Measurements from ENCODE around the gene SMYD1.

The SMYD1 gene

DNA sequence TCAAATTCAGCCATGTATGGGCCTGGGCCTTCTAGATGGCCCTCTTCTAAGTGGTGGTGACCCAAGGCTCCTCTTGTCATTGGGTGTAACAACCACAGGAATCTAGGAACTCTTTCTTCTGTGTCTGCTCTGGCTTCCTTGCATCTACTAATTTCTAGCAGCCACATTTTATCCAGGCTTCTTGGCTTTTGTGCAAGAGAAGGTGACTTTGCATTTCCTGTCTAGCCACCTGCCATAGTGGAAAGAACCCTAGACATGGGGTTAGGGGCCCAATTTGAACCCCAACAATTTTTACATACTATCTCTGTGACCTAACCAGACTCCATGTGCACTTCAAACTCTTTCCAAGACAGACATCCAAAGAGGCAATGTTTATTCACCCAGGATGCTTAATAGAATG, 25.1 kb downstream of the SMYD1 start:
- no peak for DNase-seq (ENCODE audit: low read depth)
- H3K4me3 ChIP-seq (ENCODE audit: low read depth, low read length), result no peak overlapping the region
- TF ChIP-seq, protein P1, sequence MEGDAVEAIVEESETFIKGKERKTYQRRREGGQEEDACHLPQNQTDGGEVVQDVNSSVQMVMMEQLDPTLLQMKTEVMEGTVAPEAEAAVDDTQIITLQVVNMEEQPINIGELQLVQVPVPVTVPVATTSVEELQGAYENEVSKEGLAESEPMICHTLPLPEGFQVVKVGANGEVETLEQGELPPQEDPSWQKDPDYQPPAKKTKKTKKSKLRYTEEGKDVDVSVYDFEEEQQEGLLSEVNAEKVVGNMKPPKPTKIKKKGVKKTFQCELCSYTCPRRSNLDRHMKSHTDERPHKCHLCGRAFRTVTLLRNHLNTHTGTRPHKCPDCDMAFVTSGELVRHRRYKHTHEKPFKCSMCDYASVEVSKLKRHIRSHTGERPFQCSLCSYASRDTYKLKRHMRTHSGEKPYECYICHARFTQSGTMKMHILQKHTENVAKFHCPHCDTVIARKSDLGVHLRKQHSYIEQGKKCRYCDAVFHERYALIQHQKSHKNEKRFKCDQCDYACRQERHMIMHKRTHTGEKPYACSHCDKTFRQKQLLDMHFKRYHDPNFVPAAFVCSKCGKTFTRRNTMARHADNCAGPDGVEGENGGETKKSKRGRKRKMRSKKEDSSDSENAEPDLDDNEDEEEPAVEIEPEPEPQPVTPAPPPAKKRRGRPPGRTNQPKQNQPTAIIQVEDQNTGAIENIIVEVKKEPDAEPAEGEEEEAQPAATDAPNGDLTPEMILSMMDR (conservative IDR thresholded peaks at IDR 0.05; ENCODE audit: low read depth, low read length), result no peak

DNA sequence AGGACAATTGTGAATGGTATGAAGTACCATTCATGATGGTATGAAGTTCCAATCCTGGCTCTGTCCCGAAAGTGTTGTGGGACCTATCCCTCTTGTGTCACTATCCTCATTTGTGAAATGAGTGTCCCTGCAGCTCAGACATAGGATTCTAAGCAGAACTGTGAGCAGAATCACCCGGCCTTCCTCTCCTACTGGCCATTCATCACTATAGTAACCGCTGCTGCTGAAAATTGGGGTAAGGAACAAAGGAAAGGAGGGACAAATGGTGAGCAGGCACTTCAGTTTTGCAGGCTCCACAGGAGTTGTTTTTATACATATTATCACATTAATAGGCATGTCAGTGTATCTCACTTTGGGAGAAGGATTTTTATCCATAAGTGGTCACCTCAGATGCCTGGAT, 27.4 kb downstream of the SMYD1 start:
- H3K4me3 ChIP-seq (ENCODE audit: low read depth, low read length), result no peak overlapping the region
- TF ChIP-seq, protein P1 (conservative IDR thresholded peaks at IDR 0.05; ENCODE audit: low read depth, low read length), result no peak
- no peak for DNase-seq (ENCODE audit: low read depth)

DNA sequence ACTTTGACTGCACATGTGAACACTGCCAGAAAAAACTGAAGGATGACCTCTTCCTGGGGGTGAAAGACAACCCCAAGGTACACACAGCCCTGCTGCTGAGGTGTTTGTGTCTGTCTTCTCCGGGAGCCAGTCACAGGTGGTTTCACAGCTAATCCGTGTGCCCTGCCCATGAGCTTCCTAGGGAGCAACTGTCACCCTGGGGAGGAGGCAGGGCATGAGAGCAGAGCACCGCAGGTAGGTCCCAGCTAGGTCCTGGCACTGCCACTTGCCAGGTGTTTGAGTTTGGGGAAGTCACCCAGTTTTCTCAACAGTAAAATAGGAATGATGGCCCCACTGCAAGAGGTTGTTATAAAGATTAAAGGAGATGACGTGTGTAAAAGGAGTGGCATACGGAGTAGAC, 29.1 kb downstream of the SMYD1 start:
- DNase-seq (ENCODE audit: low read depth), result no peak
- TF ChIP-seq, protein P1 (conservative IDR thresholded peaks at IDR 0.05; ENCODE audit: low read depth, low read length), result no peak
- no peak overlapping the region for H3K4me3 ChIP-seq (ENCODE audit: low read depth, low read length)

DNA sequence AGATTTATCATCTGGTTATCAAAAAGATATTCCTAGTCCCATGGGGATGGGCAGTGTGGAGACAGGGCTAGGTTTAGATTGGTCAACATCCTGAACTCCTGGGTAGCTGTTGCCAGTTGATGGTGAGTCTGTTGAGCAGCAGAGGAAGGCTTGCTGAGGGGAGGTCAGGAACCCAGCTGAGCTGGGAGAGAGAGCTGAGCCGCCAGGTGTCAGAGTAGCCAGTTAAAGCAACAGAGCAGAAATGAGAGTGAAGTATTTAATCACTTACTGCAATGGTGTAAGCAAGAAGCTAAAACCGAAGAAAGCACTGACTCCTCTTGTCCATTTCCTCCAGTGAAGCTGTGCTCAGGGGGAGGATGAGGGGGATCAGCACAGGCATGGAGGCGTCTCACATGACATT, 29.6 kb downstream of the SMYD1 start:
- DNase-seq (ENCODE audit: low read depth), result peak; percentile 3
- no peak overlapping the region for H3K4me3 ChIP-seq (ENCODE audit: low read depth, low read length)
- TF ChIP-seq, protein P1 (conservative IDR thresholded peaks at IDR 0.05; ENCODE audit: low read depth, low read length), result no peak

DNA sequence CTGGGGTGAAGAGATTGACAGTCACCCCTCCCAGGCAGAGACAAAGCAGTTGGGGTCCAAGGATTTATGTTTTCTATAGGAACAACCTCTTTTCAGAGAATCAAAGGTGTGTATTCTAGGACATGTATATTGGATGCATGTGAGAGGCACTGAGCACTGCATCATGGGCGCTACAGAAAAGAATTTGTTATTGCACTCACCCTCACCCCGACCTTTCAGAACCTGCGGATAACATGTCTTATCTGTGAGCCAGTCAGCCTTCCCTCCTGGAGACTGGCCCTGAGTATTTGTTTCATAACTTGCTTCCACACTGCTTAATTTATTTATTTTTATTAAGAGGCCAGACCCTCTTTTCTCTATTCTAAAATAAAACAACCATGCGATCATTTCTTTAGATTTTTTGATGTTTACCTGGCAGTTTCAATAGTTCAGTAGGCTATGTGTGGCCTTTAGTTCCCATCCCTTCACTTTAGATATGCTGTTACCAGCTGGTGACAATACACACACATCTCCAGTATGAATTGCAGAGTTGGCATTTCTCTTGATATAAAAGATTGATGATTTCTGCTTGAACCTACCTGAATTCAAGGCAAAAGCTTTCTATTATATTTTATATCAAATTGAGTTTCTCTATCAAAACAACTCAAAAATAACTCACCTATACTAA, 30.4 kb downstream of the SMYD1 start:
- DNase-seq (ENCODE audit: low read depth), result no peak
- H3K4me3 ChIP-seq (ENCODE audit: low read depth, low read length), result no peak overlapping the region
- TF ChIP-seq, protein P1 (conservative IDR thresholded peaks at IDR 0.05; ENCODE audit: low read depth, low read length), result no peak

DNA sequence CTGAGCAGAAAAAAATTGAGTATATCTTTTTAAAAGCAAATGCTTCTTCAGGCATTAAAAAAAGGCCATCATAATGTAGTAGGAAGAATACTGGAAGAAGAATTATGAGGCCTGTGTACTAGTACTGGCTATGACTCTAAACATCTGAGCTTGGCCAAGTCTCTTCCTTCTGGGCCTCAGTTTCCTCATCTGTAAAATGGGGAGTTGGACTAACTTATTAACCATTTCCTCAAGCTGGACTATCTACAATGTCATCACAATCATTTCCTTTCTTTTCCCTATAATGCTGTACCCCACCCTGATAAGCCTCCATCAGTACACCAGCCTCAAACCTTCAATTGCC, 30.9 kb downstream of the SMYD1 start:
- no peak for DNase-seq (ENCODE audit: low read depth)
- TF ChIP-seq, protein P1 (conservative IDR thresholded peaks at IDR 0.05; ENCODE audit: low read depth, low read length), result no peak
- H3K4me3 ChIP-seq (ENCODE audit: low read depth, low read length), result no peak overlapping the region

DNA sequence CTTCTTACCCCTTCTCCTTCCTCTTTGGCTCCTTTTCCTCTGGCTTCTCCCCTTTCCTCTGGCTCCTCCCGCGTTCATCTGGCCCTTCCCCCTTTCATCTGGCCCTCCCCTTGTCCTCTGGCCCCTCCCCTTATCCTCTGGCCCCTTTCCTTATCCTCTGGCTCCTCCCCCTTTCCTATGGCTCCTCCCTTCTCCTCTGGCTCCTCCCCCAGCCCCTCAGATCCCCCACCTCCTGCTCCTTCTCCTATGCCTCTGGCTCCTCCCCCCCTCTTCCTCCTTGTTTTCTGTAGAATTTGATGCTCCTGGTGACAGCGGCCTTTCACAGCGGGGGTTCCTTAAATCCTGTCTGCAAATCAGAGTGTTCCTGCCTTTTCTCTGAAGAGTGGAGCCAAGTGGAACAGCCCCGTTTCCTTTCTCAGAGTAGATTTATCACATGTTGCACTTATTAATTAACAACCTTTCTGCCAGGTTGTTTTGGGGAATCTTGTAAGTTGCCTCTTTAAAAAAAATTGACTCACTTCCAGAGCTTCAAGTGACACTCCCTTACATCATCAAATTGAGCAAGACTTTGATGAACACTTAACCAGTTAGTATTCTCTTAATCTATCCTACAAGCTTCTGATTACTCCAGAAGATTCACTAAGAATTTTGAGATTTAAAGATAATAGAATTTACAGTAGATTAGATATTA, 32.3 kb downstream of the SMYD1 start:
- peak; percentile 33 for DNase-seq (ENCODE audit: low read depth)
- TF ChIP-seq, protein P1 (conservative IDR thresholded peaks at IDR 0.05; ENCODE audit: low read depth, low read length), result no peak
- no peak overlapping the region for H3K4me3 ChIP-seq (ENCODE audit: low read depth, low read length)

Data from choroid plexus epithelial cell (primary cell).